B cell (primary cell): ENCODE measurements around the gene BZW1.

ENCODE experiments used
- CTCF ChIP-seq: fragments of 200-600 bp; IDR thresholded peaks from one replicate; pipeline ENCODE4 v1.8.0; 2022; ENCODE audit warnings: antibody characterized with exemption, mild to moderate bottlenecking
- EZH2 ChIP-seq: IDR thresholded peaks from 2 replicates; pipeline ENCODE4 v1.6.1; 2012; ENCODE audit warnings: borderline replicate concordance, low read depth, mild to moderate bottlenecking, moderate library complexity, low read length; ENCODE audit not compliant: insufficient read depth, poor library complexity, severe bottlenecking

GRCh38 chr2:200864176-200865034 is 52.7 kb downstream of the BZW1 start, which contains the start of gene CLK1:
- TF ChIP-seq CTCF (no peak), EZH2 (no peak)
